GM18870 (cell line): ENCODE data around the gene ADCY5.

ENCODE experiments used
- ATAC-seq: cut with Tn5 transposase; IDR thresholded peaks from one replicate; pipeline ENCODE4 v1.9.1; 2021; ENCODE audit warnings: moderate library complexity; ENCODE audit not compliant: unreplicated experiment

Gene ADCY5

DNA sequence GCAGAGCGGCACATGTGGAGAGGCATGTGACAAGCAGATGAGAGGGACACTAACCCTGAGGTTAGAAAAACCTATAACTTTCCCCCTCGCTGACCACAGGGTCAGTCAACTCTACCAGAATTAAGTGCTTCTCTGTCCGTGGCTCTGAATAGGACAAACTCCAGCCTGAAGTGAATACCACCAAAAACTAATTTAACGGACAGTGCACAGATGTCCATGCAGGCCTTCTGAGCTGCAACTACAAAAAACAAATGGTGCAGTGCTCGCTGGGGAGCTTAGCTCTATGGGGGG lies 59.3 kb downstream of the ADCY5 start:
- ATAC-seq: no peak

DNA sequence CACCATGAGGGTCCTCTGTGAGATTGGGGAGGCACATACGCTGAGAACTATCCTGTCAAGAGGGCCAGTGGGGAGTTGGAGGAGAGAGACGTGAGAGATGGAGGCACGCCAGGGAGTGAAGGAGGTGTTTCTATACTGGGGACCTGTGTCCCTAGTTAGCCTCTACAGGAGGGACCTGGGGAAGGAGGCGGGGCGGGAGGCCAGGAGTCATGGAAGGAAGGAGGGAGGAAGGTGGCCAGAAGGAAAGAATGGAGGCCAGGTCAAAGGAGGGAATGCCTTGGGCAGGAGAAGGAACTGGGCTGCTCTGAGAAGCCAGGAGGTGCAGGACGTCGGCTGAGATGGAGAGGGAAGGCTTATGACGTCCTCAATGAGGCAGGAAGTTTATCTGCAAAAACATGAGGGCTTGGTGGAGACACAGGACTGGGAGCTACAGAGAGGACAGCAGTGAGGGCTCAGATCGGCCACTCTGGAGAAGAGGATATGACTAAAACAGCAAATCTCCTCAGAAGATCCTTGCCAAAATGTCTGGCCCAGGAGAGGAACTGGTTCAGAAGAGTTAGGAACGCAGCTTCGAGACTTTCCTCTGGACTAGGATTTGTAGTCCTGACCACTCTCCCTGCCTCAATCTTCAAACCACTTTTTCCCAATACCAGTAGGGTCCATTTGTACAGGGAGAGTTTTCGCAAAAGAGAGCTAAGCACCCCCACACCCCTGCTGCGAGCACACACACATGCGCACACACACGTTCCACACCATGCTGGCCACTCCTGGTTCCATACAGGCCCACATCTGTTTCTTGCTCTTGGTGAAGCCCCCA lies 59.9 kb downstream of the ADCY5 start:
- no peak for ATAC-seq

DNA sequence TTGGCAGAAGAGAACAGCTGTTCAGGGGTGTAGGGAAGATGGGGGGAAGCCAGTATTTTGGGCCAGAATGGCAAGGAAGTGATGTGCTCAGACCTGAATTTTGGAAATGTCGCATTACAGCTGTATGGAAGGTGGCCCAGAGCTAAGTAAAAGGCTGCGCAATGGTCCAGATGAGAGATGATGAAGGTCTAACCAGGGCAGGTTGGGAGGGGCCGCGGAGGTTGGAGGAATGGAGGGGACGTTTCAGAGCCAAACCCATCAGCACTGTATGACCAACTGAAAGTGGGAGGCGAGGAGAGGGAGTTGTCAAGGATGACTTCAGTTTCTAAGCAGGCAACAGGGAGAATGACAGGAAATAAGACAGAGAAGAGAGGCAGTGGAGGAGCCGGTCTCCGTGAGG lies 60.8 kb downstream of the ADCY5 start:
- no peak for ATAC-seq

DNA sequence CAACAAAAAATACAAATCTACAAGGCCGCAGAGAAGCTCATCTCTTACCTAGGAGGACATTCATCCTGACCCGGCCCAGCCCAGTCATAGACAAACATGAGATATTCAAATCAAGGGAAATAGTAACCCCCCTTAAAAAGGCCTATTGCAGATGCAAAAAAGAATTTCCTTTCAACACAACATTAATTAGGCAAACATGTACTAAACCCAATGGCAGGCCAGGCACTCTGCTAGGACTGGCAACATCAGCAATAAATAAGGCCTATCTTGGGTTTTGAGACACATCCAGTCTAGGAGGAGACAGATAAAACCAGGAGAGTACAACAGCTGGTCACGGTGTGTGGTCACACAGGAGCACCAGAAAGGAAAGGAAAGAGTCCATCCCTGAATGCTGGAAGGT lies 61.4 kb downstream of the ADCY5 start:
- ATAC-seq: no peak

DNA sequence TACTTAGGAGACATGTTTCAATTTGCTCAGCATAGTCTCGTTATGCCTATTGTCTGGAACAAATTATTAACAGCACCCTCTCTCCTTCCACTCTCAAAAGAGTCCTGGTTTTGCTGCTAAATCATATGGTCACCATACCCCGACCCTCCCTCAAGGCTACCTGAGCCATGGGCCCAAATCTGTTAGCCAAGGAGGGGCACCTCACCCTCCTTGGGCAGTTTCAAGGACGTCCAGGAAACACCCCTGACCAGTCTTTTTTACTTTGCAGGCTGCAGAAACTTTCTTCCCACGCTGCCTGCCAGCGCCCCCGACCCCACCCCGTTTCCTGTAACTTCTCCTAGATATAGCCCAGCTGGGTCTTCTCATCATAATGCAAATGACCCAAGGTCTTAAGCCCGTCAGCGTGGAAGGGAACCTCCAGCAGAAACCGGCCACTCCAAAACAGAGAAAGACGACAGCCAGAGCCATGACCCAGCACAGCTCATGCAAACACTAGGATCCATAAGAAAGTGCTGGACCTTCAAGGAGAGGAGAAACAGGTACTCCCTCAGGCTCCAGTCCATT lies 62.3 kb downstream of the ADCY5 start:
- ATAC-seq: no peak

DNA sequence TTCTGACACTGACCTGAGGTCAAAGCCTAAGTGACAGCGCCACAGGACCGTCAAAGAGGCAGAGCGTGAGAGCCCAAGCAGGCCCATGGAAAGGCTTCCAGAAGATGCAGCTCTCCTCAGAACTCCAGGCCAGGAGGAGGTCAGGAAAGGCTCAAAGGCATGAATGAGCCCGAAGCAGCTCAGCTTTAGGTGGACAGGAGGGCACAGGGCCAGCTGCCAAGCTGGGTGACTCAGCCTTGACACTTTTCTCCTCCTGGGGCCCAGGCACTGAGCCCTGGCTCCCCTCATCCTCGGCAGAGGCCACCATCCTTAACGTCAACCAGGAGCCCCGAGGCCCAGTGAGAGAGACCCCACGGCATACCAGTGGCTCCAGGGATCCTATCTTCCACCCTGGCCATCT lies 62.9 kb downstream of the ADCY5 start:
- no peak for ATAC-seq

DNA sequence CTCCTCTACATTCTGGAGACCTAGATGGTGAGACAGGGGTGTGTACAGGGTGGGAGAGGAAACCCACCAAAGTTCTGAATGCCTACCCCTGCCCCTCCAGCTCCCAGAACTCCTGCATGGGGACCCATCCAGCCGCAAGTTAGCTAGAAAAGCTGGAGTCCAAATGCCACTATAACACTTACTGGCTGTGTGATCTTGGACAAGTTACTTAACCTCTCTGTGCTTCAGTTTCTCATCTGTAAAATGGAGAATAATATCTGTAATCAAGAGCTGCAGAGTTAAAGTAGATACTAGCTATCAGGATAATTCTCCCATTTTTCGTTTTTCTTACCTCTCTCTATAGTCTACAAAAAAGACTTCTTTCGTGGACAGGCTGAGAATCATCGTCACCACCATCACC lies 63.4 kb downstream of the ADCY5 start:
- no peak for ATAC-seq

DNA sequence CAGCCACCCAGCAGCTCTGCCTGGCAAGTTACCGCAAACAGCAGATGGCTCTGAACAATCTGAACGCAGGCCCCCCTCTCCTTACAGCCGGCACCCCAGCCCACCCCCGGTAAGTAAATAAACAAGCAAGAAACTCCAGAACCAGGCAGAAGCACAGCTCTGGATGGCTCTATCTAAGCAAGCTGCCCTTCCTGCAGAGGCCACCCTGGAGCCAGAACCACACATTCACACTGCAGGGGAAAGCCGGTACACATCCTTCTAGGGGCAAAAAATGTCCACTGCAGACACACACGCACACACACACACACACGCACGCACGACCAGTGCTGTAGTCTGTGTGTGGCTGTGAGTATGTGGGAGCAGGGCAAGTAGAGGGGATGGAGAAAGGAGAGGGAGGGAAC lies 63.9 kb downstream of the ADCY5 start:
- ATAC-seq: no peak

DNA sequence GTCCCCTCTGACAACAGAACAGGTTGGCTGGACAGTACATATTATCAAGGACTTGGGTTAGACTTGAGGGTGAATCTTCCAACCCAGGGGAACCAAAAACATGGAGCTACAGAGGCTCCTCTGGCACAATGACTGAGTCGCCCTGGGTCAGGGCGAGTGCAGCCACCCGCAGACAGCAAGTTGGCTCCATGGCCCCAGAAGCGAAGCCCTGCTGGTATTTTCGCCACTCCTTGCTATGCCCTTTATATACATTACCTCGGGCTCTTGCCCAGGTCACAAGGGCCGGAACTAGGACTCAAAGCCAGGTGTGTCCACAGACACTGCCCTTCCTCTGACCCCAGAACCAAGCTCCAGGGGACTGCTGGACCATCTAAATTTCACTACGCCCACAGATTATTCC lies 64.6 kb downstream of the ADCY5 start:
- no peak for ATAC-seq

DNA sequence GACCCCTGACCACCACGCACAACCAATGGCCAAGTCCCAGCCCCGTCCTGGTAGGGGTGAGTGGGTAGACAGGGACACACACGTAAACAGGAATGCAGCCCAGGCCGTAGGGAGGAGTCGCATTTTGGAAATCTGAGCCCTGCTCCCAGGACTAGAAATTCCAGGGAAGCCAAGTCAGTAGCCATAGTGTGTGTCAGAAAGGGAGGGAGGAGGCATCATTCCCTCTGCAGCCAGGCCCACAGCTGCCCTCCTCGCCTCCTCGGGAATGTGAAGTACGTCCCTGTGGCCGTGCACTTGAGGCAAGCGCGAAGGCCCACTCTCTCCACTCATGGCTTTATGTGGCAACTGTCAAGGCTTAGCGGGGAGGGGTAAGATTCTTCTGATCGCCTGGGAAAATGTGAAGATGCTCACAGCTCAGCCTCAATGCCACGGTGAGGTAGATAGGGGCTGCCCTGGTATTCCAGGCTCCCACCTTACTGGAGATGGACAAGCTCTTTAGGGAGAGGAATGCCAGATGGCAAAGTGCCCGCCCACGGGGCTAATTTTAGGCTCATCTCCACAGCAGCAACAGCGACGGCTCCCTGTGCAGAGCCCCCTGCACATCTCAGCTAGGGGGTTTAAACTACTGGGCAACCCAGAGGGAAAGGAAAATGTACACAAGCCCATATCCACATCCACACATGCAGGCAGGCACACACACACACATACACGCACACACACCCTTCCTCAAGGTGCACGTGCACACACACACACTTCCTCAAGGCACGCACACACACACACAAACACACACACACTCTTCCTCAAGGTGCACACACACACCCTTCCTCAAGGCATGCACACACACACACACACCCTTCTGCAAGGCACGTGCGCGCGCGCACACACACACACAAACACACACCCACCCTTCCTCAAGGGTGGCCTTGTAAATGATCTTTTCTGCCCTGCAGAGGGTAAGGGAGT lies 65.5 kb downstream of the ADCY5 start:
- no peak for ATAC-seq

DNA sequence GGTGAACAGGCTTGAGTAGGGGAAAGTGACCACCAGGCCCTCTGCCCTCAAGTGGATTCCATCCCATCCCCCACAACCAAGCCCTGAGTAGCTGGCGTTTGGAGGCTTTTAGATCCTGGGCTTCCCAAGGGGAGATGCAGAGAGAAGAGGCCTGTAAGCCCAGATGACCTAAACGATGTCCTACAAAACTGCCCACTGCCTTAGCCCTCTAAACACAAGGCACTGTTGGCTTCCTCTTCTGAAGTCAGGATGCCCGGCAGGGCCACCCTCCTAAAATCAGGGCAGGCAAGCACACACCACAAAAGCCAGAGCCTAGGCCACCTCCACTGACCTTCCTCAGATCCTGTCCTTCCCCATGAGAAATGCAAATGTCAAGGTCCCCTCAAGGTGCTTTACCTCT lies 68.6 kb downstream of the ADCY5 start:
- ATAC-seq: no peak

DNA sequence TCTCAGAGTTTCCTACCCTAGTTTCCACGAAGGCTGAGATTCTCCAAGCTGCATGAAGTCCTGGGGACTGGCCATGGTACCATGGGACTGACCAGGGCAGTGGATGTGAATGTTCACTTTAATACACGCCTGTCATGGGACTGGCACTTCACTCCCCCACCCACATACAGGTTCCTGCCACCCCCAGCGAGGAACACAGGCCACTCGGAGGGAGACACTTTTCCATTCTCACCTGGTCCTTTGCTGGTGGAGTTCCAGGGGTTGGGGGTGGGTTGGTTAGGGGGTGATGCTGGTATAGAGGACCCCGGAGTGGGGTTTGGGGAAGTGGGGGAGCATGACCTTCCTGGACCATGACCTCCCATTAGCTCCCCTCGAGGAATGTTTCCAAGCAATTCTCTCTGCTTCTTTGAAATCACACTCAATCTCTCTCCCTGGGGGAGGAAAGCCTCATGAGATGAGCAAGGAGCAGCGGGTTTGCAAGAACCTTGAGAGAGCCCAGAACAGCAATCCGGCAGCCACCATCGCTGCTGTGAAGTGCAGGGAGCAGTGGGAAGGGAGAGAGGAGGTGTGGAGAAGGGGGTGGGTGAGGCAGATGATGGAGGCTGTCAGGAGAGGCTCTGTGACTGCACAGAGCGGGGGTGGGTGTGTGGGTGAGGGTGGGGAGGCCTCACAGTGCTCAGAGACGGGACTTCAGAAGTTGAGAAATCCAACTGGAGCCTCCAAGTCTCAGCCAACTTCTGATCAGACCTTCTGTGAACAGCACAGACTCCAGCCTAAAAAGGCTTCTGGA lies 69.7 kb downstream of the ADCY5 start:
- no peak for ATAC-seq

DNA sequence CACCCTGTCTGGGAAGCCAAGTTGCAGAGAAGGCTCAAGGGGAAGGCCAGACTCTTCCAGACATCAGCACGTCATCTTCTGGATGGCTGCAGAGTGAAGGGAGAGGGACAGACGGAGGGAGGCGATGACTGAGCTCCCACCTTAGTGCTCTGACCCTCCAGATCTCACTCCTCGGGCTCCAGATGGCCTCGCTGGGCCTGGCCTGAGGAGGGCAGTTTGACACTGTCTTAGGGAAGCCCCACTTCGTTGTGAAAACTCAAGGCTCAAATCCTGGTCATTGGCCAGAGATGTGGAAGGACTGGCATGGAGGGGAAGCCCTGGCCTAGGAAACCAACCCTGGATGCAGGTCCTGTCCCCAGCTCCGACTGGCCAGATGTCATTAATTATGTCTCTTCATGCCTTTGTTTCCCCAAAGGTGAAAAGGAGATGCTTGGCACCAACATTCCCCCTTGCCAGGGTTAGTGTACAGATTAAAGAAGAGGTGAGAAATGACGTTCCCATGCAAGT lies 70.4 kb downstream of the ADCY5 start:
- no peak for ATAC-seq

DNA sequence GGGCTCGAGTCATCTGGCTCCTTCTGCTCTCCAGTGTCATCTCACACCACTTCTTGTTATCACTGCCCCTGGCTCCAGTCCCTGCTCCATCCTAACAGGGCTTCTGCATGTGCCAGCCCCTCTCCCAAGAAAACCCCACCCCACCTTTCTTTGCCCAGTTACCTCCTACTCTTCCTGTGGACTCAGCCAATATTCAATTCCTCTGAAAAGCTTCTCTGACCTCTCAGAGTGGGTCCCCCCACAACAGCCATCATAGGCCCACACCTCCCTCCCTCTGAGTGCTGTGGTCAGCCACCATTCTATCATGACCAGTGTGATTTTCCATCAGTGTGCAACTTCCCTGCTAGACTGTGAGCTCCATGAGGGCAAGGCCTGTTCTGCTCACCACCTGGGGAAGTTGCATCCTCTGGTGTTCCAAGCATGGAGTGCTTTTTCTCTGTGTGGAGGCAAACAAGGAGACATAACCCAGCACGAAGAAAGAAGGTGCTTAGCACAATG lies 71.6 kb downstream of the ADCY5 start:
- no peak for ATAC-seq

DNA sequence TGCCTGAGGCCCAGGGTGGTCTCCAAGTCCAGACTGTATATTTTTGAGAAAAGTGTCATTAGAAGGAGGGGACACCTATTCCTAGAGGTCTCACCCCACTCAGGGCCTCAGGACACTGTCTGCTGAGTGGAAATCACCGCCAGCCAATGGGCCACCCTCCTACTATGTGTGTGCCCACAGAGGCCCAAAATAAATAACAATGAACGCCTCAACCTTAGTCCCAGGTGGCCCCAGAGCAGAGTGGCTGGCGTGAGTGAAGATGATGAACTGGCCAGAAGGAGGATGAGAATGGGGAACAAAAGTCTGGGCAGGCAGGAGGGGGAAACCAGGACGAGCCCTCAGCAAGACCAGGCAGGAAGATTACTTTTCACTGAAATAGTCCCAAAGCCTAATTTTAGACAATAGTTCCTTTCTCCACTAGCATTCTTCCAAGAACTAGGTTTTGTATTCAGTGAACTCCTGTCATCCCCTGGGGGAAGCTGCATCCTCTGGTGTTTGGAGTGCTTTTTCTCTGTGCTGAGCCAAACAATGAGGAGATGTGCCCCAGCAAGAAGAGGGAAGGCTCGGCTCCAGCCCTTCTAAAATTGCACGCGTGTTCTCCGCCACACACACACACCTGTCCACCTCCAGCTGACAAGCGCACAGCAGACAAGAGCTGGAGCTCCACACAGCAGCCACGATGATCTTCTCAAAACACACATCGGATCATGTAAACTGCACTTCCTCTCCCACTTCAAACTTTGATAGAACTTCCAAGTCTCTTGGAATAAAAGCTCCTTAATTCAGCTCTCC lies 72.2 kb downstream of the ADCY5 start:
- no peak for ATAC-seq

DNA sequence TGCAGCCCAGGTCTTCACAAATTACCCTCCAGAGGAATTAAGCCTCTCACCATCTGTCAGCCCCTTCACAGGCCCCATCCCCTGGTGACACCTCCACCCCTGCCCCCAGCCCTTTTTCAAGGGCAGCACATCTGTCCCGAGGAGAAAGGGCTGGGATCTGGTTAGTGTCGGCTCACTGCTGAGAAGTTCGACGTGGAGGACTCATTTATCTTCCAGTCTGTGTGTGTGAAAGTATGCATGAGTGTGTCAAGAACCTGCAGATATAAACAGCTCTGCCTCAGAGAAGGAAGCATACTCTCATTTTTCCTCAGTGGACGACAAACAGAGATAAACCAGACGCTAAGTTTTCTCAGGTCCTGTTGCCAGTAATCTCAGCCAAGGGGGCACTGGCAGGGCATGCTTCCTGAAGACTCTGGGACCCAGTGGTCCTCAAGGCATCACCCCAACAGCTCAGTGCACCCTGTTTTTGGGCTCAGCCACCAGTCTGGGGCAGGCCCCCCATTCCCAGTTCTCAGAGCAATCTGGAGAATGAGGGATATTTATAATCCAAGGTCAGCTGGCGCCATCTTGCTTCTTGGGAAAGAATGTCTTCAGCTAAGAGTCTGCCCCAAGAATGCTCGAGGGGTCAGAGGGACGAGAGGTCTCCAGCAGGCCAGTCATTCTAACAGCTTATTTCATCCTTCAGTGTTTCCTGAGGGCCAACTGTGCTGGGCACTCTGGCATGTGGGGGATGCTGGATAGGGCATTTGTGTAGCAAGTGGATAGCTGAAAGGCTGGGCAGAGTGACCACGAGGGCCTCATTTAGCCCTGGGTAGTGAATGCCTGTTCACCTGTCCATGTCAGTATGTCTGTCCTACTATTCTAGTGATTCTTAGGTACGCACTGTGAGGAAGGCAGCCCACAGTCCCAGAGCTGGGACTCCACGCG lies 73.6 kb downstream of the ADCY5 start:
- no peak for ATAC-seq

DNA sequence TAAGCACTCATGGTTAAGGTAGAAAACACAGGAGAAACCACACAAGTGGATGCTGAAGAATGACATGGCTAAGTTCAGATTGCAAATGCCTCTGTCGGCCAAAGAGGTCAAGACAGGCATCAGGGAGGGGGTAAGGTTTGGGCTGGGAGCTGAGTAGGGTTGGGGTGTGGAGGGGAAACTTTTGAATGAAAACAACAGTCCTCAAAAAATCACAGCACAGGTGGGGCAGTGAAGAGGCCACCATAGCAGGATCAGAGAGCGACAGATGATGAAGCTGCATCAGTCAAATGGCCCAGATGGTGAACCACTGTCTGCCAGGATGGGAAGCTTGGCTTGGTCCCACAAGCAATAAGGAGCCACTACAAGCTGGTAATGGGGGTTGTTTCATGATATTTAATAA lies 74.9 kb downstream of the ADCY5 start:
- no peak for ATAC-seq

DNA sequence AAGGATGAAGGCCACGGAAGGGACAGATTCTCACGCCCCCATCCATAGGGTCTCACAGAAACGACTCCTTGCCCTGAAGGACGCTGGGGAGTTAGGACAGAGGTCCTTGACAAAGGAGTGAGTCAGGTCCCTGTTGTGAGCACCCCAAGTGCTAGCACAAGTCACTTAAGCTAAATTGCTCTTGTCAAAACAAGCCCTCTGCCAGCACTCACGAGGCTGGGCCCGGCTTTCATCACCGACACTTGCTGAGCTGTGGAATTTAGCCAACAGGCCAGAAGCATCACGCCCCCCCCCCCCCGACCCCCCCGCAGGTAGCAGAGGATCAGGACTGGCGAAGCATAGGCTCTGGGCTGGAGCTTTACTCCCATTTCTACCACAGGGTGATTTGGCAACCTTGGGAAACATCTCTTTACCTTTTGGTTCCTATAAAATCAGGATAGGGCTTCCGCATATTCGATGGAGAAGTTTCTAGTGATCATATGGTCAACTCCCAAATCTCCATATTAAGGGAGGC lies 75.4 kb downstream of the ADCY5 start:
- ATAC-seq: no peak
